Measurements from ENCODE around the gene EMC9. TPM values are rescaled to one million over a fixed set of nuclear protein-coding genes. Genes with fewer than 3 reads are reported as not detected.

EMC9 gene
- total RNA-seq, 1 donor from 2014 or later, result 8.6 TPM

DNA sequence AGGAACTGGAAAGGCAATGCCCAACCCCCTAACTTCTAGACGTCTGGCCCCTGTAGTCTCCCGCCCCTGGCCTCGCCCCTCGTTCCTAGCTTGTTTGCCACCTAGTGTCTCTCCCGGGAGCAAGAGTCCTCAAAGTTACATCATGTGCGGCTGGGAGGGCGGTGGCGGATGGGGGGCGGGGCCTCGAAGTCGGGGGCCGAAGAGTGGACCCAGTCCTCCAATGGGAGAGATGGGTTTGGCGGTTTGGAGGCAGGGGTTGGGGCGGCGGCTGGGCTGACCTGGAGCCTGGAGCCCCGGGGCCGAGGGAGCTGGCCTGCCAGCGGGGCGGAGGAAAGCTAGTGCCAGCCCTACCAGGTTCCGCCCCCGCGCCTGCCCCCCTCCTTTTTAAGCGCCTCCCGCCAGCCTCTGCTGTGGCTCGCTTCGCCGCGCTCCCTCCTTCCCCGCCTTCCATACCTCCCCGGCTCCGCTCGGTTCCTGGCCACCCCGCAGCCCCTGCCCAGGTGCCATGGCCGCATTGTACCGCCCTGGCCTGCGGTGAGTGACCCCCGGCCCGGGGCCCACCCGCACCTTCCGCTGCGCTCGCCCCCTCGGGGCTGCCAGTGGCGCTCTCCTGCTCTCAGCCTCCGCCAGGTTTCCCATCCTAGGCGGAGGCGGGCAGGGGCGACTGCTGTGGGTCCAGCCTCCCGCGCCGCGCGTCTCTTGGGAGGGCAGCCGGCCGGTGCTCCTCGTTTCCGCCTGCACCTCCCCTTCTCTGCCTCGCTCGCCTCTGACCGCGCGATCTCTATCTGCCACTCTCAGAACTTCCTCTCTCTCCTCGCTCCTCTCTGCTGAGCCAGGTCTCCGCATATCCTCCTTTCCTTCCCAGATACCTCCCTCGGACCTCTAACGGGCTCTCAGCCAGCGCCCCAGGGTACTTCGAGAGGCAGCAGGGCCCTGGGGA is 47.2 kb downstream of the EMC9 start, which contains the start of gene PCK2:
Gene PCK2 (plus strand): TSS at position 411 of the 940 bp plus-strand sequence. CDS start 95 bp downstream, at position 506.
- no peak for FAIRE-seq
- DNase-seq (ENCODE audit: low spot score in 2 of 2), result peak; percentile 78 to 88

DNA sequence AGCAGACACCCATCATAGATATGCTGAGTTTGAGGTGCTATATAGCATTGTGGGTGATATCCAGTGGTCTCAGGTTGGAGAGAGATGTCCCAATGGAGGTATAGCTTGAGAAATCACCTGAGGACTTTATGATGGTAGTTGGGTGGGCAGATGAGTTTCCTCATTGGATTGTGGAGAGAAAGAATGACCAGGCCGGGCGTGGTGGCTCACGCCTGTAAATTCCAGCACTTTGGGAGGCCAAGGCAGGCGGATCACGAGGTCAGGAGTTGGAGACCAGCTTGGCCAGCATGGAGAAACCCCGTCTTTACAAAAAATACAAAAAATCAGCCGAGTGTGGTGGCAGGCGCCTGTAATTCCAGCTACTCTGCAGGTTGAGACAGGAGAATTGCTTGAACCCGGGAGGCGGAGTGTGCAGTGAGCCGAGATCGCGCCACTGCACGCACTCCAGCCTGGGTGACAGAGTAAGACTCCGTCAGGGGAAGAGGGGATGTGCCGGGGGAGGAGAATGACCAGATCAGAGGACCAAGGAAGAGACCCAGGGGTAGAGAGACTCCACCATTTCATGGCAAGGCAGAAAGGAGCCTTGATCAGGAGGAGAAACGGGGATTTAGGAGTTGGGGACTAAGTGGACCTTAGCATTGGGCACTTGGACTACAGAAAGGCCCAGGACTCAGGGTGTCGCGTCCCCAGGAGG is 48.0 kb downstream of the EMC9 start:
- FAIRE-seq, result no peak
- DNase-seq (ENCODE audit: low spot score in 2 of 2), result no peak

DNA sequence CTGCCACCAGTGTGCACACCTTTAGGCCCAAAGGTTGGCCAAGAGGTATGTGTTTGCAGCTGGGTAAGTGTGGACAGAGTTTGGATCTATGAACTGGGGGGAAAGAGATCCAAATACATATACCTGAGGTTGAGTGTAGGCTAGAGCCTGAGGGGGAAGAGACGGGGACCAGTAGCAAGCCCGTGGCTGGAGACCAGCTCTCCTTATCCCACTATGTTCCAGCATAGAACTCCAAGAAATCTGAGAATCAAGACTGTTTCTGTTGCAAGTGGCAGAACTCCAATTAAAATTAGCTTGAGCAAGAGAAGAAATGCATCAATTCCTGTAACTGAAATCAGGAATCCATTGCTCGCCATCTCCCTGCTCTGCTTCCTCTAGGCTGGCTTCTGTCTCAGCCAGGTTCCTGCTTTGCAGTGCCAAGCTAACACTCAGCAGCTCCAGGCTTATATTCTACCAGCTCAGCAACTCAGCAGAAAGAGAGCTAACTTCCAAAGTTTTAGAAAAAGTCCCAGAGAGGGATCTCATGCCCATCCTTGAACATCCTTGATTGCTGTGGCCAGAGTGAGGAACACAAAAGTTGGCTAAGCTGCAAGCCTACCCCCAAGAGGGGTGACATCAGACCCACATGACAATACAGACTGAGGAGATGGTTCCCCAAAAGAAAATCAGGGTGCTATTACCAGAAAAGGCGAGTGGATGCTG is 48.7 kb downstream of the EMC9 start:
- no peak for FAIRE-seq
- no peak for DNase-seq (ENCODE audit: low spot score in 2 of 2)

DNA sequence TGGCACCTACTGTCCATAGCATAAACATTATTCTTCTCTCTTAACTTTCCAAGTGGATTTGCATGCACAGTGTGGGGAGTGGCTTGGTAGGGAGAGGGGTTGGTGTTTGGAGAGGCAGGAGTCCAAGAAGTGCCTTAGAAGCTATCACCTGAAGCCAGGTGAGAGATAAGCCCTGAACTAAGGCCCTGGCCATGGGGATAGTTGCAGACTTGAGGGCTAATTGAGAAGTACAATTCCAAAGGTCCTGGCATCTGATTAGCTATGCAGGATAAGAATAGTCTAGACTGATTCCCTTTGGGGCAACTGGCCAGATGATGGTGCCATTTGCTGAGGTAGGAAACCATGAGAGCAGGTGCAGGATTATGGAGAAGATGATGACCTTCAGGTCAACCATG is 49.3 kb downstream of the EMC9 start:
- DNase-seq (ENCODE audit: low spot score in 2 of 2), result no peak
- FAIRE-seq, result no peak

DNA sequence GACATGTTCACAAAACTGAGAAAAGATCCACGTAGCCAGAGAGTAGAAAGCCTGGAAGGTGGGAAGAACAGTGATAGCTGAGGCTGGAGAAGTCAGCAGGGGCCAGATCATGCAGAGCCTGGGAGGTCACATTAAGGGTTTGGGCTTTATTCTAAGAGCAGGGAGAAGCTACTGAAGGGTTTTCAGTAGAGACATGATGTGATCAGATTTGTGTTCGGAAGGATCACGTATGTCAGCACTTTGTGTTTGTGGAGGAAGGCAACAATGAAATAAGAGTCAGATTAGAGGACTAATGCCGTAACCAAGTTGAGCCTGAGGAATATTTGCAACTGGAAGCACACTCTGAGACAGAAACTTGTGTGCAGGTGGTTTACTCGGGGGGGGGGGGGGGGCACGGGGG is 51.5 kb downstream of the EMC9 start:
- DNase-seq (ENCODE audit: low spot score in 2 of 2), result no peak
- no peak for FAIRE-seq

Small RNA genes lying within 50 kb of the gene (small RNA-seq; reads per million reads assigned to genes)
- not detected for gene AL136295.4
- not detected for gene IPO4
- not detected for gene IRF9
- gene RNA5SP383, result 0.08 reads per million

Other genes with a start within 250 kb of the EMC9 start
- 7.3 TPM for gene DHRS4, start 187.8 kb downstream of the EMC9 start, total RNA-seq
- 3.3 TPM for gene DHRS4L2, start 152.7 kb downstream of the EMC9 start, total RNA-seq
- 18.8 TPM for gene CARMIL3, start 89.6 kb downstream of the EMC9 start, total RNA-seq
- 35.5 TPM for gene CPNE6, start 70.0 kb downstream of the EMC9 start, total RNA-seq
- 1.6 TPM for gene PCK2, start 47.3 kb downstream of the EMC9 start, total RNA-seq
- 56.7 TPM for gene DCAF11, start 26.8 kb downstream of the EMC9 start, total RNA-seq
- gene NRL, start 26.6 kb downstream of the EMC9 start, total RNA-seq, result 1.2 TPM
- 0.41 TPM for gene FITM1, start 10.9 kb downstream of the EMC9 start, total RNA-seq
- 20.4 TPM for gene PSME1, start 5.4 kb downstream of the EMC9 start, total RNA-seq
- gene PSME2, start 5.0 kb upstream of the EMC9 start, total RNA-seq, result 25.7 TPM
- gene RNF31, start 5.9 kb upstream of the EMC9 start, total RNA-seq, result 23.2 TPM
- 12.2 TPM for gene IRF9, start 19.7 kb upstream of the EMC9 start, total RNA-seq
- 15.1 TPM for gene REC8, start 30.5 kb upstream of the EMC9 start, total RNA-seq
- 12.6 TPM for gene IPO4, start 47.2 kb upstream of the EMC9 start, total RNA-seq
- gene TM9SF1, start 53.9 kb upstream of the EMC9 start, total RNA-seq, result 9.8 TPM
- not detected for gene TSSK4, start 64.1 kb upstream of the EMC9 start, total RNA-seq
- 40.4 TPM for gene CHMP4A, start 71.9 kb upstream of the EMC9 start, total RNA-seq
- 18.8 TPM for gene MDP1, start 74.5 kb upstream of the EMC9 start, total RNA-seq
- 62.8 TPM for gene NEDD8, start 90.8 kb upstream of the EMC9 start, total RNA-seq
- 51.8 TPM for gene GMPR2, start 91.3 kb upstream of the EMC9 start, total RNA-seq
- gene TINF2, start 101.0 kb upstream of the EMC9 start, total RNA-seq, result 42.4 TPM
- 0.82 TPM for gene TGM1, start 121.6 kb upstream of the EMC9 start, total RNA-seq
- 25.7 TPM for gene RABGGTA, start 130.0 kb upstream of the EMC9 start, total RNA-seq
- 8.2 TPM for gene DHRS1, start 158.2 kb upstream of the EMC9 start, total RNA-seq
- 22.8 TPM for gene NOP9, start 158.3 kb upstream of the EMC9 start, total RNA-seq
- 2.0 TPM for gene CIDEB, start 166.4 kb upstream of the EMC9 start, total RNA-seq
- 1.6 TPM for gene LTB4R2, start 168.5 kb upstream of the EMC9 start, total RNA-seq
- 1.2 TPM for gene LTB4R, start 169.9 kb upstream of the EMC9 start, total RNA-seq
- gene ADCY4, start 193.5 kb upstream of the EMC9 start, total RNA-seq, result 0.82 TPM
- gene RIPK3, start 198.4 kb upstream of the EMC9 start, total RNA-seq, result under 0.01 TPM
- gene NFATC4, start 226.6 kb upstream of the EMC9 start, total RNA-seq, result 2.9 TPM

Measured in frontal cortex (tissue), 4 donors.